A549 (cell line): ENCODE data around the gene RADIL.

Experiments used
- CEBPB ChIP-seq, 2 experiments: fragments of >200 bp in 1 of 2; sonication (Bioruptor Twin) in 1 of 2; formaldehyde crosslinking in 1 of 2; IDR thresholded peaks; 2 replicates each; pipeline ENCODE4 v1.6.1; 2012 to 2016
- CTCF ChIP-seq: fragments of >200 bp; sonication (Bioruptor Twin); formaldehyde crosslinking; IDR thresholded peaks from 3 replicates; pipeline ENCODE4 v1.5.1; 2016
- HDAC2 ChIP-seq: fragments of 200-600 bp; sonication (generic); IDR thresholded peaks from 2 replicates; pipeline ENCODE4 v1.6.1; 2016
- JUN ChIP-seq, 2 experiments: fragments of >200 bp; sonication (Bioruptor Twin); formaldehyde crosslinking; IDR thresholded peaks; 2 replicates in 1 of 2; 3 replicates in 1 of 2; pipeline ENCODE4 v1.6.1; 2016 to 2017
- KDM5A ChIP-seq: fragments of 200-600 bp; sonication (generic); IDR thresholded peaks from 2 replicates; pipeline ENCODE4 v1.6.1; 2016; ENCODE audit warnings: antibody characterized with exemption, mild to moderate bottlenecking
- MAX ChIP-seq: IDR thresholded peaks from 2 replicates; pipeline ENCODE4 v1.6.1; 2012
- MAZ ChIP-seq: fragments of 150-350 bp; IDR thresholded peaks from 2 replicates; pipeline ENCODE4 v1.6.1; 2014; ENCODE audit warnings: antibody characterized with exemption, low read depth, low read length, borderline replicate concordance
- POLR2A ChIP-seq: IDR thresholded peaks from 2 replicates; pipeline ENCODE4 v1.6.1; 2012; ENCODE audit warnings: mild to moderate bottlenecking, low read length
- RCOR1 ChIP-seq: fragments of 150-350 bp; IDR thresholded peaks from 2 replicates; pipeline ENCODE4 v1.6.1; 2014; ENCODE audit warnings: antibody characterized with exemption, low read length, low read depth

GRCh38 chr7:4894482-4894881 lies 11.0 kb upstream of the RADIL start:
- no peak for TF ChIP-seq CTCF
- no peak for TF ChIP-seq HDAC2
- TF ChIP-seq MAX: no peak
- no peak for TF ChIP-seq CEBPB (IDR thresholded peaks at IDR 0.05)
- TF ChIP-seq POLR2A: no peak
- TF ChIP-seq RCOR1: no peak
- no peak for TF ChIP-seq JUN (IDR thresholded peaks at IDR 0.05)
- TF ChIP-seq MAZ: no peak
- TF ChIP-seq KDM5A: no peak
